Trophoblast cell (in vitro differentiated cells and primary cell): Measurements from ENCODE around the gene HRNR.

Source experiments
- DNase-seq, 2 donors: peaks; one replicate each; pipeline ENCODE4 v3.0.0-alpha.2; 2016
- H2AFZ ChIP-seq: 2 replicates; pipeline ENCODE4 v1.6.1; 2013; ENCODE audit warnings: low read length, moderate library complexity, mild to moderate bottlenecking; ENCODE audit not compliant: insufficient read depth, poor library complexity
- H2AK5ac ChIP-seq: 2 replicates; pipeline ENCODE4 v1.6.1; 2013; ENCODE audit warnings: mild to moderate bottlenecking, low read length
- H2BK120ac ChIP-seq: 2 replicates; pipeline ENCODE4 v1.6.1; 2013; ENCODE audit warnings: low read length, mild to moderate bottlenecking, moderate library complexity; ENCODE audit not compliant: insufficient read depth, poor library complexity
- H2BK12ac ChIP-seq: 2 replicates; pipeline ENCODE4 v1.6.1; 2013; ENCODE audit warnings: mild to moderate bottlenecking, low read length, moderate library complexity
- H2BK5ac ChIP-seq: 2 replicates; pipeline ENCODE4 v1.6.1; 2013; ENCODE audit warnings: low read length, low read depth, moderate library complexity, mild to moderate bottlenecking; ENCODE audit not compliant: poor library complexity
- H3K14ac ChIP-seq: 2 replicates; pipeline ENCODE4 v1.6.1; 2013; ENCODE audit warnings: mild to moderate bottlenecking, low read length
- H3K18ac ChIP-seq: 2 replicates; pipeline ENCODE4 v1.6.1; 2013; ENCODE audit warnings: mild to moderate bottlenecking, low read length
- H3K23ac ChIP-seq: 2 replicates; pipeline ENCODE4 v1.6.1; 2013; ENCODE audit warnings: low read length
- H3K27ac ChIP-seq: 2 replicates; pipeline ENCODE4 v1.5.1; 2013; ENCODE audit warnings: low read depth, mild to moderate bottlenecking, inconsistent platforms, low read length, moderate library complexity
- H3K27me3 ChIP-seq: 2 replicates; pipeline ENCODE4 v1.6.1; 2013; ENCODE audit warnings: inconsistent platforms, mild to moderate bottlenecking, low read length, moderate library complexity; ENCODE audit not compliant: insufficient read depth
- H3K36me3 ChIP-seq, 2 experiments: 1 replicate in 1 of 2; 2 replicates in 1 of 2; pipeline ENCODE4 v1.6.1; 2013; ENCODE audit warnings: low read length in 2 of 2, mild to moderate bottlenecking in 2 of 2, moderate library complexity in 1 of 2; ENCODE audit not compliant: insufficient read depth in 2 of 2, control insufficient read depth in 1 of 2
- H3K4ac ChIP-seq: 2 replicates; pipeline ENCODE4 v1.6.1; 2013; ENCODE audit warnings: low read depth, mild to moderate bottlenecking, low read length, moderate library complexity
- H3K4me1 ChIP-seq, 2 experiments: 1 replicate in 1 of 2; 2 replicates in 1 of 2; pipeline ENCODE4 v1.6.1; 2013; ENCODE audit warnings: low read length in 2 of 2, mild to moderate bottlenecking in 2 of 2, moderate library complexity in 1 of 2; ENCODE audit not compliant: insufficient read depth in 2 of 2, control insufficient read depth in 1 of 2
- H3K4me2 ChIP-seq: 2 replicates; pipeline ENCODE4 v1.6.1; 2013; ENCODE audit warnings: inconsistent platforms, mild to moderate bottlenecking, low read length, moderate library complexity
- H3K4me3 ChIP-seq: 2 replicates; pipeline ENCODE4 v1.5.1; 2013; ENCODE audit warnings: mild to moderate bottlenecking, low read depth, low read length, inconsistent platforms
- H3K79me1 ChIP-seq: one replicate; pipeline ENCODE4 v1.6.1; 2013; ENCODE audit warnings: low read length
- H3K79me2 ChIP-seq: 2 replicates; pipeline ENCODE4 v1.6.1; 2013; ENCODE audit warnings: low read length, mild to moderate bottlenecking; ENCODE audit not compliant: control insufficient read depth, insufficient read depth, poor library complexity
- H3K9ac ChIP-seq: 2 replicates; pipeline ENCODE4 v1.6.1; 2013; ENCODE audit warnings: mild to moderate bottlenecking, low read length
- H3K9me3 ChIP-seq: 2 replicates; pipeline ENCODE4 v1.6.1; 2013; ENCODE audit warnings: low read depth, mild to moderate bottlenecking, control low read depth, inconsistent platforms, low read length; ENCODE audit not compliant: insufficient read depth
- H4K12ac ChIP-seq: 2 replicates; pipeline ENCODE4 v1.6.1; 2013; ENCODE audit warnings: low read depth, mild to moderate bottlenecking, low read length, moderate library complexity
- H4K8ac ChIP-seq: 2 replicates; pipeline ENCODE4 v1.6.1; 2013; ENCODE audit warnings: low read depth, mild to moderate bottlenecking, low read length, moderate library complexity
- H4K91ac ChIP-seq: one replicate; pipeline ENCODE4 v1.6.1; 2013; ENCODE audit warnings: low read depth, mild to moderate bottlenecking, low read length, moderate library complexity
- WGBS: extraction: QIAGEN DNeasy Blood & Tissue Kit; methylation state at CpG from one replicate; pipeline ENCODE4 v1.1.7; 2013; ENCODE audit warnings: missing lambda C conversion rate; ENCODE audit not compliant: insufficient read length, insufficient coverage; ENCODE audit errors: extremely low coverage; 5-methylcytosine and 5-hydroxymethylcytosine counted together

The HRNR gene

GRCh38 chr1:152165286-152166077 is 58.5 kb downstream of the HRNR start:
- Histone ChIP-seq H3K9ac (no peak overlapping the region), H4K8ac (no peak overlapping the region), H3K18ac (no peak overlapping the region), H3K36me3 (no peaks in the 10 kb centered on the region), H3K27ac (no peak overlapping the region), H2AFZ (no peak overlapping the region), H3K4me2 (no peak overlapping the region), H3K9me3 (peaks cover 7% of the 10 kb centered on the region), H3K27me3 (no peaks in the 10 kb centered on the region), H3K79me2 (no peaks in the 10 kb centered on the region), H2BK12ac (no peak overlapping the region), H2AK5ac (no peak overlapping the region), H3K14ac (no peak overlapping the region), H4K12ac (no peak overlapping the region), H3K4ac (no peak overlapping the region), H3K79me1 (no peaks in the 10 kb centered on the region), H3K4me1 (no peaks in the 10 kb centered on the region), H2BK120ac (no peak overlapping the region), H4K91ac (no peak overlapping the region), H3K23ac (no peak overlapping the region), H3K4me3 (no peak overlapping the region), H2BK5ac (no peak overlapping the region)
- no peak for DNase-seq
- no CpG with 5 or more reads among the region's 4 CpGs for WGBS

DNA sequence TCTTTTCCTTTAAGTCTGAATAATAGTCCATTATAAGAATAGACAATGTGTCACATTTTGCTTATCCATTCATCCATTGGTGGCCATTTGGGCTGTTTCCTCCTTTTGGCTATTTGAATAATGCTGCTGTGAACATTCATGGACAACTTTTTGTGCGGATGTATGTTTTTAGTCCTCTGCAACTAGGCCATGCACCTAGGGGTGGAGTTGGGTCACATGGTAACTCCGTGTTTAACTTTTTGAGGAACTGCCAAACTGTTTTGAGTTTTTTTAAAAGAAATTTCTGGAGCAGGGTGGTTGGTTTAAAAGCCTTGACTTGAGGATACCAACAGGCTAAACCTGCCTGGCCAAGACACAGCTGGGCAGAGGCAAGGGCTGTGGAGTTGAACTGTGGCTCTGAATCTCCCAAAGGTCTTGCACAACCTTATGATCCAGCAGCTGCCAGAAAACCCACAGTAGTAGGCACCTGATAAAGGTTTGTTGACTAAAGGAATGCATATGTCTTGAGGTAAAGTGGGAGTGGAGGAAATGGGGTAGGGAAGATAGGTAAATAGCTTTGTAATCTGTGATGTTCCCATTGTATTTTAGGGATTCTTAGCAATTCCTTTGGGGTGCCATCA is 59.4 kb downstream of the HRNR start:
- H3K27me3 ChIP-seq = no peaks in the 10 kb centered on the region
- no peak overlapping the region for H4K12ac ChIP-seq
- no peak overlapping the region for H3K23ac ChIP-seq
- H3K79me1 ChIP-seq = no peaks in the 10 kb centered on the region
- H3K4me2 ChIP-seq = no peak overlapping the region
- H3K27ac ChIP-seq = no peak overlapping the region
- no peak overlapping the region for H3K4me3 ChIP-seq
- H3K4me1 ChIP-seq = no peaks in the 10 kb centered on the region
- H2AFZ ChIP-seq = no peak overlapping the region
- no peak overlapping the region for H3K4ac ChIP-seq
- H3K14ac ChIP-seq = no peak overlapping the region
- no peak overlapping the region for H4K8ac ChIP-seq
- no peak overlapping the region for H3K18ac ChIP-seq
- DNase-seq = no peak
- no peaks in the 10 kb centered on the region for H3K36me3 ChIP-seq
- no peak overlapping the region for H2AK5ac ChIP-seq
- no peak overlapping the region for H2BK120ac ChIP-seq
- H2BK5ac ChIP-seq = no peak overlapping the region
- H4K91ac ChIP-seq = no peak overlapping the region
- H3K9ac ChIP-seq = no peak overlapping the region
- no peak overlapping the region for H2BK12ac ChIP-seq
- H3K9me3 ChIP-seq = peaks cover 5% of the 10 kb centered on the region
- H3K79me2 ChIP-seq = no peaks in the 10 kb centered on the region
- WGBS = no CpG with 5 or more reads among the region's 2 CpGs

DNA sequence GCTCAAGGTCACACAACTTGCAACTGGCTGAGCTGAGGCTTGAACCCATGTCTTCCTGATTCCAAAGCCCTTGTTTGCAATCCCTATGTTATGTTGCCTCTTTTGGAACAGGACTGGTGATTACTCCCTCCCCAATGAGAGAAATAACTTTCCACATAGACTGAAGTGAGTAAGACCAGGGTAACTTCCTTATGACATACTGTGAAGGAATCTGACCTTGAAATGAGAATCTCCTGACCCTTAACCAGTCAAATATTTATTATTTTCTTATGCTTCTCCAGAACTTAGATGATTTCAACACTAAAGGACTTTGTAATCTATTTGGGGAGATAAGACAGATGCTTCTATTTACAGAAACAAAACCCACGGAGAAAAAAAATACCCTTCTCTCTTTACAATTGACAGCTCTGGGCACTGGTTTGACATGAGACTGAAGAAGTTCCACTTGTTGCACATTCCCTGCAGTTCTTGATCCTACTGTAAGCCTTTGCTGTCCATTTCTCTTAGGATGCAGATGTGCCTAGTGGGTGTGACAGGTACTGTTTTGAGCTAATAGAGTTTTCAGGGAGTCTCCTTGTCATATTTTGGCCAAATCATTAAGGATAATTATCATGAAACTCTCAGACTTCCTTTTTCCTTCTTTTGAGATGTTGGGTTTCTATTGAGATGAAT is 61.1 kb downstream of the HRNR start:
- peak in 1 of 2 donors; percentile 25 for DNase-seq
- Histone ChIP-seq H3K9me3 (peaks cover 5% of the 10 kb centered on the region), H2BK120ac (no peak overlapping the region), H4K12ac (no peak overlapping the region), H3K4ac (no peak overlapping the region), H2BK5ac (no peak overlapping the region), H4K91ac (no peak overlapping the region), H3K14ac (no peak overlapping the region), H3K4me1 (no peaks in the 10 kb centered on the region), H3K36me3 (no peaks in the 10 kb centered on the region), H3K18ac (no peak overlapping the region), H3K27ac (no peak overlapping the region), H3K27me3 (no peaks in the 10 kb centered on the region), H3K4me3 (no peak overlapping the region), H3K4me2 (no peak overlapping the region), H2BK12ac (no peak overlapping the region), H2AFZ (no peak overlapping the region), H4K8ac (no peak overlapping the region), H3K23ac (no peak overlapping the region), H2AK5ac (no peak overlapping the region), H3K79me2 (no peaks in the 10 kb centered on the region), H3K79me1 (no peaks in the 10 kb centered on the region), H3K9ac (no peak overlapping the region)
- no CpG with 5 or more reads among the region's 1 CpG for WGBS
